ENCODE data around the gene CREB5. TPM values are rescaled to one million over a fixed set of nuclear protein-coding genes. Genes with fewer than 3 reads are reported as not detected.

The CREB5 gene
- total RNA-seq, 1 experiment from 2014 or later = 2.1 TPM

DNA sequence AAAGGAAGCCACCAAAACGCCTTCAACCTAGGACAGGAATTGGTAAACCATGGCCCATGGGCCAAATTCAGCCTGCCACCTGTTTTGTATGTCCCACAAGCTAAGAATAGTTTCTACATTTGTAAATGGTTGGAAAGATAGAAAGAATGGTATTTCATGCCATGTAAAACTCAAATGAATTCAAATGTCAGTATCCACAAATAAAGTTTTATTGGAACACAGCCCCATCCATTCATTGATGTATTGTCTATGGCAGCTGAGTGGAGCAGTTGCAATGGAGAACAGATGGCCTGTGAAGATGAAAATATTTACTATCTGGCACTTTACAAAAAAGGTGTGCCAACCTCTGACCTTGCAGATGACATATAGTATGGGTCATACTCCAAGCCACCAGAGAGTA is 236.9 kb downstream of the CREB5 start:
- Histone ChIP-seq H2AFZ (no peak overlapping the region), H3K4me2 (no peak overlapping the region), H3K9me2 (ENCODE audit: insufficient read depth) (0 out of 2 replicates have a peak, but pooled peaks cover 6% of the 10 kb centered on the region), H3F3A (ENCODE audit: insufficient read depth, low read depth) (no peaks in the 10 kb centered on the region), H3K4me3 (no peak overlapping the region), H3K9me3 (ENCODE audit: insufficient read depth, low read depth) (no peaks in the 10 kb centered on the region), H3K27me3 (ENCODE audit: insufficient read depth, low read depth) (no peaks in the 10 kb centered on the region), H3K36me3 (ENCODE audit: low read depth) (no peaks in the 10 kb centered on the region), H4K20me1 (ENCODE audit: insufficient read depth) (no peaks in the 10 kb centered on the region), H3K79me2 (ENCODE audit: low read depth) (no peaks in the 10 kb centered on the region), H3K27ac (no peak overlapping the region), H3K4me1 (replicated peaks; ENCODE audit: insufficient read depth) (no peaks in the 10 kb centered on the region)
- intact Hi-C loops (cut with micrococcal nuclease; ENCODE audit: unreplicated experiment) = no loop called here
- CTCF ChIA-PET = no interaction called here
- DNase-seq = no peak
- no TSS peak for BruUV-seq (replicated peaks)
- TF ChIP-seq CTCF (conservative IDR thresholded peaks at IDR 0.05) = no peak
- no peak for TF ChIP-seq EZH2 (IDR thresholded peaks at IDR 0.05; ENCODE audit: low read depth)
- POLR2A ChIA-PET (ENCODE audit: unreplicated experiment) = no interaction called here

DNA sequence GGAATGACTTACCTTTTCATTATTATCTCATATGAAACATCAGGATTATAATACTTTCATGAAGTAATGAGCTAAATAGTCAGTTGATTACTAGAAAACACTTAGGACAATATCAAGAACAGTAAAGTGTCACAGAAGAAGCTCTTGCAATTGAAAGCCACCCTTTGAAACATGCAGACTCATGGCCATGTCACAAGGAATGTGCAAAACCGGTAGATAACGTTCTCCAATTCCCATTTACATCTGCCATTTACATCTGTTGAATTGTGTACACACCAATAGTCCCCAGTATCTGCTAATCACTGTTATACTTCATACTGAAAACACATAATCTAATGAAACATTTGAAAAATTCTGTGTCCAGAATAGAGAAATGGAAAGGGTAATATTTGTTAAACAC is 237.5 kb downstream of the CREB5 start:
- no peaks in the 10 kb centered on the region for H3K9me3 ChIP-seq (ENCODE audit: insufficient read depth, low read depth)
- CTCF ChIA-PET = no interaction called here
- H3F3A ChIP-seq (ENCODE audit: insufficient read depth, low read depth) = no peaks in the 10 kb centered on the region
- H3K4me1 ChIP-seq (replicated peaks; ENCODE audit: insufficient read depth) = no peaks in the 10 kb centered on the region
- H3K27me3 ChIP-seq (ENCODE audit: insufficient read depth, low read depth) = no peaks in the 10 kb centered on the region
- H3K36me3 ChIP-seq (ENCODE audit: low read depth) = no peaks in the 10 kb centered on the region
- no peak for DNase-seq
- POLR2A ChIA-PET (ENCODE audit: unreplicated experiment) = no interaction called here
- no peak overlapping the region for H2AFZ ChIP-seq
- no peak overlapping the region for H3K4me2 ChIP-seq
- H4K20me1 ChIP-seq (ENCODE audit: insufficient read depth) = no peaks in the 10 kb centered on the region
- H3K27ac ChIP-seq = no peak overlapping the region
- intact Hi-C loops (cut with micrococcal nuclease; ENCODE audit: unreplicated experiment) = no loop called here
- H3K4me3 ChIP-seq = no peak overlapping the region
- no TSS peak for BruUV-seq (replicated peaks)
- H3K9me2 ChIP-seq (ENCODE audit: insufficient read depth) = 0 out of 2 replicates have a peak, but pooled peaks cover 6% of the 10 kb centered on the region
- TF ChIP-seq CTCF (conservative IDR thresholded peaks at IDR 0.05) (no peak), EZH2 (IDR thresholded peaks at IDR 0.05; ENCODE audit: low read depth) (no peak)
- H3K79me2 ChIP-seq (ENCODE audit: low read depth) = no peaks in the 10 kb centered on the region

GRCh38 chr7:28654110-28654509 is 241.8 kb downstream of the CREB5 start:
- H3K9me3 ChIP-seq (ENCODE audit: insufficient read depth, low read depth) = peaks cover 6% of the 10 kb centered on the region; the same call in 1 of the 2 replicates
- no peak overlapping the region for H3K4me2 ChIP-seq
- no peaks in the 10 kb centered on the region for H4K20me1 ChIP-seq (ENCODE audit: insufficient read depth)
- H3K27me3 ChIP-seq (ENCODE audit: insufficient read depth, low read depth) = no peaks in the 10 kb centered on the region
- no peaks in the 10 kb centered on the region for H3F3A ChIP-seq (ENCODE audit: insufficient read depth, low read depth)
- no peaks in the 10 kb centered on the region for H3K4me1 ChIP-seq (replicated peaks; ENCODE audit: insufficient read depth)
- POLR2A ChIA-PET (ENCODE audit: unreplicated experiment) = no interaction called here
- no TSS peak for BruUV-seq (replicated peaks)
- peaks cover 12% of the 10 kb centered on the region; the same call in 1 of the 2 replicates for H3K9me2 ChIP-seq (ENCODE audit: insufficient read depth)
- no peak for TF ChIP-seq EZH2 (IDR thresholded peaks at IDR 0.05; ENCODE audit: low read depth)
- TF ChIP-seq CTCF (conservative IDR thresholded peaks at IDR 0.05) = no peak
- CTCF ChIA-PET = no interaction called here
- no peak for DNase-seq
- H3K4me3 ChIP-seq = no peak overlapping the region
- H3K79me2 ChIP-seq (ENCODE audit: low read depth) = no peaks in the 10 kb centered on the region
- H3K27ac ChIP-seq = no peak overlapping the region
- H2AFZ ChIP-seq = no peak overlapping the region
- H3K36me3 ChIP-seq (ENCODE audit: low read depth) = no peaks in the 10 kb centered on the region
- intact Hi-C loops (cut with micrococcal nuclease; ENCODE audit: unreplicated experiment) = no loop called here
